Measurements from ENCODE around the gene VEGFA.
"Not testable (repeated sequence)": the region's sequence is repeated elsewhere in the genome, so short reads cannot be mapped to it uniquely, and the experiment has no call there.

The VEGFA gene

DNA sequence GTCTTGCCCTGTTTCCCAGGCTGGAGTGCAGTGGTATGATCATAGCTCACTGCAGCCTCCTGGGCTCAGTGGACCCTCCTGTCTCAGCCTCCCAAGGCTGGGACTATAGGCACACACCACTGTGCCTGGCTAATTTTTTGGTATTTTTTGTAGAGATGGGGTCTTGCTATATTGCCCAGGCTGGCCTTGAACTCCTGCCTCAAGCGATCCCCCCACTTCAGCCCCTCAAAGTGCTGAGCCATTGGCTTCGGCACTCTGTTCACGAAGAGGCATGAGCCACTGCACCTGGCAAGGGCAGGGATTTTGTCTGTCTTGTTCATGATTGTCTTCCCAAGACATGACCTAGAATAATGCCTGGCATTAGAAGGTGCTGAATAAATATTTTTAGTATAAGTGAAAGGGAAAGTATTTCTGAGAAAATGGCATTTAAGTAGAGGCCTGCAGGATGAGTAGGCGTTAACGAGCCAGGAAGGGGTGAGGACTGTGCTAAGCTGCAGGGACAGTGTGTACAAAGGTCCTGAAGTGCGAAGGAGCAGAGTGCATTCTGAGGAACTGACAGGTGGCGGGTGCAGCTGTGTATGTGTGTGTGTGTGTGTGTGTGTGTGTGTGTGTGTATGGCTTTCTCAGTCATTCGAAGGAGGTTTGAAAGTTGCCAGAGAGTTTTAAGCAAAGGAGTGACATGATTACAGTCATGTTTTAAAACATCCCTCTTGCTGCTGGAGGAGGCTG lies 43.0 kb downstream of the VEGFA start:
- no peak for TF ChIP-seq TAF1 (IDR thresholded peaks at IDR 0.05; ENCODE audit: low read depth, low read length)
- DNase-seq (ENCODE audit: insufficient read length, low spot score) (no peak), FAIRE-seq (no peak)

DNA sequence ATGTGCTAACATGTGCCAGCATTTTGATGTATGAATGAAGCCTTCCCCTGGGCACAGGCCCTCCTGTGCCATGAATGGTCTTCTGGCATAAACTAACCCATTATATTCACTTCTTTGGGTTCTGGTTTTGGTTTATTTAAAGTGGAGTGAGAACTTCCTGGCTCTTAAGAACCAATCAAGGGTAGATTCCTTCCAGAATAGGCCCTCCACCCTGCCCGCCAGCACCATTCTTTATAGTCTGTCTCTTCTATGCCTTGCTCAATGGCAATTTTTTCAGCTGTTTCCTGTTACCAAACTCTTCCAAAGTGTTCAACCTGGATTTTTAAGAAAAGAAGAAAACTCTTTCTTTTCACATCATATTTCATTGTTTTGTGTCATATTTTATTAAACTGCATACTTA lies 44.1 kb downstream of the VEGFA start:
- DNase-seq (ENCODE audit: insufficient read length, low spot score) (no peak), FAIRE-seq (no peak)
- TF ChIP-seq POLR2AphosphoS5 (IDR thresholded peaks at IDR 0.05; ENCODE audit: low read depth, low read length) (no peak), PAX5 (IDR thresholded peaks at IDR 0.05; ENCODE audit: insufficient read depth, low read length, severe bottlenecking) (no peak), POLR2A (IDR thresholded peaks at IDR 0.05; ENCODE audit: low read depth, low read length) (no peak), POU2F2 (IDR thresholded peaks at IDR 0.05; ENCODE audit: low read depth, low read length) (no peak), TAF1 (IDR thresholded peaks at IDR 0.05; ENCODE audit: low read depth, low read length) (no peak), SPI1 (IDR thresholded peaks at IDR 0.05; ENCODE audit: low read depth, low read length) (no peak)

DNA sequence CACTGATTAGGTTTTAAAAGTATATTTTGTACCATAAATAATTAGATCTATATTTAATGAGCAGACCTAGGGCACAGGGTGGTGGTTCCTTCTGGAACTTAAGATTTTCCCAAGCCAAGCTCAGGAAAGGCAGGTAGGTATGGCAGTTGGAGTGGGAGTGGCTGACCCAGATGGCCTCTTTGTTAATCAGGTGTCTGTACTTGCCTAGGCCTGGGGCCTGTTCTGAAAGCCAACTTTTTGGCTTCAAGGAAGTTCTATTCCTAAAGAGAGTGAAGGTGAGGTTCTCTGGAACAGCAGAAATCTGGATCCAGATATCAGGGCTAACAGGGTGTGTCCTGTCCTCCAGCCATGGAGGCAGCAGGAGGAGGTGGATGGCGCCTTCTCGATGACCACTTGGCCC lies 44.9 kb downstream of the VEGFA start:
- DNase-seq (ENCODE audit: insufficient read length, low spot score) (no peak), FAIRE-seq (no peak)
- no peak for TF ChIP-seq TAF1 (IDR thresholded peaks at IDR 0.05; ENCODE audit: low read depth, low read length)
- no peak for TF ChIP-seq PAX5 (IDR thresholded peaks at IDR 0.05; ENCODE audit: insufficient read depth, low read length, severe bottlenecking)
- TF ChIP-seq SPI1 (IDR thresholded peaks at IDR 0.05; ENCODE audit: low read depth, low read length) = no peak
- TF ChIP-seq POLR2AphosphoS5 (IDR thresholded peaks at IDR 0.05; ENCODE audit: low read depth, low read length) = no peak
- no peak for TF ChIP-seq POLR2A (IDR thresholded peaks at IDR 0.05; ENCODE audit: low read depth, low read length)
- TF ChIP-seq POU2F2 (IDR thresholded peaks at IDR 0.05; ENCODE audit: low read depth, low read length) = no peak

DNA sequence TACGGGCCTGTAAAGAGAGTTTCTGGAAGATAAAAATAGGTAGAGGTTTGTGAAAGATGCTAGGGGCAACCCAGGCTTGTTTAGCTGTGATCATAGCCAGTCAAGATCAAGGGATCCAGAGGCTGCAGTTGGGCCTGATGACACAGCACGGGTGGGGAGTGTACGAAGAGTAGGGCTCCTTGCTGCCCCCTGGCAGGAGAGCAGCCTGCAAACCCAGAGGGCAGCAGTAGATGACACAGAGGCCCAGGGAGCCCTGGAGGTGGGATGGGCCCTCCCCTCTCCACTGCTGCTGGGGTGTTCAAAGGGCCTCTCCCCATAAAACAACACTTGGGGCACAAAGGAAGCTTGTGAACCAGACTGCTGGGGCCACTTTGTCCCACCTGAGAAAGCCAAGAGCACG lies 47.2 kb downstream of the VEGFA start:
- TF ChIP-seq POU2F2 (IDR thresholded peaks at IDR 0.05; ENCODE audit: low read depth, low read length) (no peak), SPI1 (IDR thresholded peaks at IDR 0.05; ENCODE audit: low read depth, low read length) (no peak), POLR2A (IDR thresholded peaks at IDR 0.05; ENCODE audit: low read depth, low read length) (no peak), PAX5 (IDR thresholded peaks at IDR 0.05; ENCODE audit: insufficient read depth, low read length, severe bottlenecking) (no peak), POLR2AphosphoS5 (IDR thresholded peaks at IDR 0.05; ENCODE audit: low read depth, low read length) (no peak), TAF1 (IDR thresholded peaks at IDR 0.05; ENCODE audit: low read depth, low read length) (no peak)
- no peak for FAIRE-seq
- DNase-seq (ENCODE audit: insufficient read length, low spot score) = no peak

DNA sequence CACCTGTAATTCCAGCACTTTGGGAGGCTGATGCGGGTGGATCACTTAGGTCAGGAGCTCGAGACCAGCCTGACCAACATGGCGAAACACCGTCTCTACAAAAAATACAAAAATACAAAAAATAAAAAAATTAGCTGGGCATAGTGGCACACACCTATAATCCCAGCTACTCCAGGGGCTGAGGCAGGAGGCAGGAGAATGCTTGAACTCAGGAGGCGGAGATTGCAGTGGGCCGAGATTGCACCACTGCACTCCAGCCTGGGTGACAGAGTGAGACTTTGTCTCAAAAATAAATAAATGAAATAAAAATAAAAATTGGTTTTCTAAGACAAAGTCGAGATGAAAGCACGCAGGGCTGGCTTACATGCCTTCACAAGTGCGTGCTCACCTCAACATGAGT lies 49.0 kb downstream of the VEGFA start:
- FAIRE-seq = not testable (repeated sequence)

DNA sequence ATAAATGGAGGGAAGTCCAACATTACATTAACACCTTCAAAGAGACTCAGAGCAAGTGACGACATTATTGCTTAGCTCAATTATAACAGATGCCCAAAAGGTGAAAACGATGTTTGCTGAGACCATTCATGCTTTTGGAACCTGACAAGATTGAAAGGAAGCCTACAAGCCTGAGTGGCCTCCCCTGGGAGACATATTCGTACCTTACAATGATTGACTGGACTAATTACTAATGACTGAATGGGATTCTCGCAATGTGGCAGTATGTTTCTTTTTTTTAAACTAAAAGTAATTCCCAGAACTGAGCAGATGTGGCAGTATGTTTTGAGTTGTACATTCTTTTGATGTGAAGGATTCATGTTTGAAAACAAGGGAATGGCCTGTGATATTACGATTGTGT lies 49.9 kb downstream of the VEGFA start:
- FAIRE-seq = no peak
- DNase-seq (ENCODE audit: insufficient read length, low spot score) = no peak
- TF ChIP-seq POLR2AphosphoS5 (IDR thresholded peaks at IDR 0.05; ENCODE audit: low read depth, low read length) (no peak), POU2F2 (IDR thresholded peaks at IDR 0.05; ENCODE audit: low read depth, low read length) (no peak), SPI1 (IDR thresholded peaks at IDR 0.05; ENCODE audit: low read depth, low read length) (no peak), TAF1 (IDR thresholded peaks at IDR 0.05; ENCODE audit: low read depth, low read length) (no peak), POLR2A (IDR thresholded peaks at IDR 0.05; ENCODE audit: low read depth, low read length) (no peak), PAX5 (IDR thresholded peaks at IDR 0.05; ENCODE audit: insufficient read depth, low read length, severe bottlenecking) (no peak)

More for the DNA sequence above, 49.0 kb downstream of the VEGFA start:
- not testable (repeated sequence) for DNase-seq (ENCODE audit: insufficient read length, low spot score)

DNA sequence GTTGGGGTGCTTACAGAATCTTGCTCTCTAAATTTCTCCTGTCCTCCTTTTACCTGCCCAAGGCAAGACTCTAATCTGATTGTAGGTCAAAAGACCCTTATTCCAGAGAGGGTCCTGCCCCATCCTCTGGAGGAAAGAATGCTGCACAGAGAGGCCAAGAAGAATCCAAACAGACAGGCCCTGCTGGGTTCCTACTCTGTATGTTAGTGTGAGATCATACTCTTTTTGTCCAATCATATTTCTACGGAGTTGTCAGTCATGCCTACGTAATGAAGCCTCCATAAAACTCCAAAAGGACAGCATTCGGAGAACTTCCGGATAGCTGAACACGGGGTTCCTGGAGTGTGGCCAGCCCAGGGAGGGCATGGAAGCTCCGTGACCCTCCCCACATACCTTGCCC lies 50.5 kb downstream of the VEGFA start:
- no peak for TF ChIP-seq POLR2AphosphoS5 (IDR thresholded peaks at IDR 0.05; ENCODE audit: low read depth, low read length)
- no peak for TF ChIP-seq POLR2A (IDR thresholded peaks at IDR 0.05; ENCODE audit: low read depth, low read length)
- TF ChIP-seq PAX5 (IDR thresholded peaks at IDR 0.05; ENCODE audit: insufficient read depth, low read length, severe bottlenecking) = no peak
- TF ChIP-seq POU2F2 (IDR thresholded peaks at IDR 0.05; ENCODE audit: low read depth, low read length) = no peak
- TF ChIP-seq TAF1 (IDR thresholded peaks at IDR 0.05; ENCODE audit: low read depth, low read length) = no peak
- no peak for DNase-seq (ENCODE audit: insufficient read length, low spot score)
- no peak for FAIRE-seq

DNA sequence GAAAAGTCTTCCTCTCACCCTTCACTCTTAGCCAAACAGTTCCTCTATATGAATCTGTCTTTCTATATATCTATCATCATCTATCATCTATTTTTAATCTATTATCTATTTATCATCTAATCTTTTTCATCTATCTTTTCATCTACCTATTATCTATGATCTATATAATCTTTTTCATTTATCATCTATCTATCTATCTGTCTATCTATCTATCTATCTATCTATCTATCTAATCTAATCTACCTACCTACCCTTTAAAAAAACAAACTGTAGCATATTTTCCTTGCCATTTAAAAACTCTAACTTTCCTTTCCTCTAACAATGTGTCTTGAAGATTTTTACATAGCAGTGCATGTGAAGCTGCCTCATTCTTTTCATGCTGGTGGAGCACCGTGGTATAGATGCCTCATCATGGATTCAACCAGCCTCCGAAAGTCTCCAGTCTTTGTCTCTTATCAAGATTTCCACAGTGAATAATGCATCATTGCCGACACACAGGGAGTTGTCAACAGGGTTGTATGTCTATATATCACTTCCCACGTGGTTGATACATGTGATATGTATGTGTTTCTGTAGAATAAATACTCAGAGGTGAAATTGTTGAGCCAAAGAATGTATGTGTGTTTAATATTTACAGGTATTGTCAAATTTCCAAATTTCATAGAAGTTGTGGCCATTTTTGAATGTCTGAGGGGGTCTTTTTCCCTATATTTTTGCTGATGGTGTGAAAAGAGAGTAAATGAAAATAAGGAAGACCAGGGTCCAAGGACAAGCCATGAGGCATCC lies 51.3 kb downstream of the VEGFA start:
- no peak for TF ChIP-seq POLR2A (IDR thresholded peaks at IDR 0.05; ENCODE audit: low read depth, low read length)
- TF ChIP-seq TAF1 (IDR thresholded peaks at IDR 0.05; ENCODE audit: low read depth, low read length) = no peak
- no peak for TF ChIP-seq POU2F2 (IDR thresholded peaks at IDR 0.05; ENCODE audit: low read depth, low read length)
- TF ChIP-seq SPI1 (IDR thresholded peaks at IDR 0.05; ENCODE audit: low read depth, low read length) = no peak
- TF ChIP-seq POLR2AphosphoS5 (IDR thresholded peaks at IDR 0.05; ENCODE audit: low read depth, low read length) = no peak
- TF ChIP-seq PAX5 (IDR thresholded peaks at IDR 0.05; ENCODE audit: insufficient read depth, low read length, severe bottlenecking) = no peak
- no peak for DNase-seq (ENCODE audit: insufficient read length, low spot score)
- FAIRE-seq = no peak

DNA sequence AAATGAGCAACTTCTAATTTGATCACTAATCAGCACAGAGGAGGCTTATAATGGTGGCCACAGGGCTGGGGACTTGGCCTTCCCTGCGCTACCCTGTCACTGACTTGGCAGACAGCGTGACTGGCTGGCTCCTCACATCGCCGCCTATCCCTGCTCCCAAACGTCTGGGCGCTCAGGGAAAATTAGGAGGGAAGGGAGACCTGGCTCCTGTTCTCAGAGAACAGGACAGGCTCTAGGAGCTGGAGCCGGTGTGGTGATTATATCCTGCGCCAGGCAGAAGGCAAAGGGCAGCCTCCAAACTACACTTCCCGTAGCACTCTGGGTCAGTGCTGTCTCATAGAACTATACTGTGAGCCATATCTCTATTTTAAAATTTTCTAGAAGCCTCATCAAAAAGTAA lies 53.4 kb downstream of the VEGFA start:
- DNase-seq (ENCODE audit: insufficient read length, low spot score) (no peak), FAIRE-seq (no peak)
- no peak for TF ChIP-seq POU2F2 (IDR thresholded peaks at IDR 0.05; ENCODE audit: low read depth, low read length)
- TF ChIP-seq POLR2AphosphoS5 (IDR thresholded peaks at IDR 0.05; ENCODE audit: low read depth, low read length) = no peak
- no peak for TF ChIP-seq POLR2A (IDR thresholded peaks at IDR 0.05; ENCODE audit: low read depth, low read length)
- no peak for TF ChIP-seq SPI1 (IDR thresholded peaks at IDR 0.05; ENCODE audit: low read depth, low read length)
- no peak for TF ChIP-seq PAX5 (IDR thresholded peaks at IDR 0.05; ENCODE audit: insufficient read depth, low read length, severe bottlenecking)
- no peak for TF ChIP-seq TAF1 (IDR thresholded peaks at IDR 0.05; ENCODE audit: low read depth, low read length)

Data from GM12891 (cell line).